NCI-H1092 treated with DMSO at 0.1 percent for 48 hours (cell line): ENCODE data around the gene NTNG1.

Source experiments
- DNase-seq: peaks from one replicate; lab custom pipeline; 2025; lab: John Stamatoyannopoulos, UW

The NTNG1 gene

GRCh38 chr1:107512836-107513235, 372.0 kb downstream of the NTNG1 start:
- no peak for DNase-seq

DNA sequence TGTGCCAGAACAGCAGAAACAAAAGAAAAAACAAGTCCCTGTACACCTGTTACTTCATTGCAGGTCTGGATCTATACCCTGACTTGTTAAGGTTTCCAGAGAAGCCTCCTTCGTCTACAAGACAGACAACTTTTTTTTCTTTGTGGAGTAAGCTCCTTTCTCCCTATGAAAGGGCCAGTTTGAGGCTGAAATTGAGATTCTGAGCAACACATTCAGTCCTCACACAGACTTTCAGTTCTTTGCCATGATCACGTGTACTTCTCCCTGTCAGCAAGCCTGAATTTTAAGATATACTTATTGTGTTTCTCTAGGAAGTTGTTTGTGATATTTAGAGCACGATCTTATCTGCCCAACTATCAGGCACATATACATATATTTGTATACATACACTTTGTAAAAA, 374.0 kb downstream of the NTNG1 start:
- DNase-seq = no peak

GRCh38 chr1:107515702-107516101, 374.9 kb downstream of the NTNG1 start:
- no peak for DNase-seq

GRCh38 chr1:107523061-107523460, 382.2 kb downstream of the NTNG1 start:
- DNase-seq = no peak

GRCh38 chr1:107523736-107524135, 382.9 kb downstream of the NTNG1 start:
- no peak for DNase-seq

DNA sequence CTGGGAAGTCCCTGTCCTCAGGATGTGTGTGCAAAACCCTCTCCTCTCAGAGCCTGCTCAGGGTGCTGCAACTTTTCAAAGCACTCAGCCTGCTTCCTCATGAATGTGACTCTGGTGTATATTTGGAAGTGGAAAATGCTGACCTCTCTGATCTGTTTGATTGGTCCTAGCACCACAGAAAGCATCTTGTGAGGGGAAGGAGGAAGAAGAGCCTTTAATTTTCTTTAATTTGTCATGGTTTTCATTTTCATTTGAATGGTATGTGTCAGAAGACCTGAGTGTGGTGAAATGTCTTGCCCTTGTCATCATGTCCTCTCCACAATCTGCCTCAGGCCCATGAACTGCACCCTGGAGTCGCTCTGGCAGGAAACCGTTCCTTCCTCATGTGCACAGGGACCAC, 383.5 kb downstream of the NTNG1 start:
- DNase-seq = no peak

DNA sequence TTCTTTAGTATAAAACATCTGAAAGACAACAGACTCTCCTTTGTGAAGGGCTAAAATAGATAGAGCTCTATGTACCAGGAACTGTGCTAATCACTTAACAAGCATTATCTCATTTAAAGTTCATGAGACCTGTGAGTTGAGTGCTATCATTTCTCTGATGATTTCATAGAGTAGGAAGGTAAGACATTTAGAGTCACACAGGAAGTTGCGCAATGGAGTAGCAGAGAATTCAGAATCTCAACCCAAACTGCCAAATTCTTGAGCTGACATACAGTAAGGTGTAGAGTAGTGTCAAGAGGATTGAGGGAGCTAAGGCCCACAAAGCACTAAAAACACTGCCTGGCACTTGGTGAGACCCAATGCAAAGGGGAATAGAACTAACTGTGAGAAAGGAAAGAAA, 384.3 kb downstream of the NTNG1 start:
- DNase-seq = no peak

GRCh38 chr1:107525961-107526360, 385.1 kb downstream of the NTNG1 start:
- peak; percentile 72 for DNase-seq

- peak; percentile 71 for DNase-seq
These were observed 385.8 kb downstream of the NTNG1 start for GRCh38 chr1:107526524-107527198.

GRCh38 chr1:107529511-107530149, 388.8 kb downstream of the NTNG1 start:
- DNase-seq = peak; percentile 82

DNA sequence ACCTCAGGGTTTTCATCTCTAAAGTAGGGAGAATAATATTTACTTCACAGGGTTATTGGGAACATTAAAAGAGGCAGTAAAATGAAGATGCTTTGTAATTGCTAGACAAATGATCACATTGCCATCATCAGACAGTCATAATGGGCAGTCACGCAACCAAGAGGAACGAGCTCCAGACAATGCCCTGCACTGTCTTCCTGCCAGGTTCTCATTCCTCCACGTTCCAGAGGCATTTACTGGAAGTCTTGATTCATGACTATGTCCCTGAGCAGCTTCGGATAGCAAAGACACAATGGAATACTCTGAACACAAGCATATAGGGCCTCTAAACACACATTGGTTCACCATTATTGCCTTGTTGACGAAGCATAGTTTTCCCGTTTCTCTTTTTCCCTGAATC, 389.7 kb downstream of the NTNG1 start:
- peak; percentile 20 for DNase-seq

DNA sequence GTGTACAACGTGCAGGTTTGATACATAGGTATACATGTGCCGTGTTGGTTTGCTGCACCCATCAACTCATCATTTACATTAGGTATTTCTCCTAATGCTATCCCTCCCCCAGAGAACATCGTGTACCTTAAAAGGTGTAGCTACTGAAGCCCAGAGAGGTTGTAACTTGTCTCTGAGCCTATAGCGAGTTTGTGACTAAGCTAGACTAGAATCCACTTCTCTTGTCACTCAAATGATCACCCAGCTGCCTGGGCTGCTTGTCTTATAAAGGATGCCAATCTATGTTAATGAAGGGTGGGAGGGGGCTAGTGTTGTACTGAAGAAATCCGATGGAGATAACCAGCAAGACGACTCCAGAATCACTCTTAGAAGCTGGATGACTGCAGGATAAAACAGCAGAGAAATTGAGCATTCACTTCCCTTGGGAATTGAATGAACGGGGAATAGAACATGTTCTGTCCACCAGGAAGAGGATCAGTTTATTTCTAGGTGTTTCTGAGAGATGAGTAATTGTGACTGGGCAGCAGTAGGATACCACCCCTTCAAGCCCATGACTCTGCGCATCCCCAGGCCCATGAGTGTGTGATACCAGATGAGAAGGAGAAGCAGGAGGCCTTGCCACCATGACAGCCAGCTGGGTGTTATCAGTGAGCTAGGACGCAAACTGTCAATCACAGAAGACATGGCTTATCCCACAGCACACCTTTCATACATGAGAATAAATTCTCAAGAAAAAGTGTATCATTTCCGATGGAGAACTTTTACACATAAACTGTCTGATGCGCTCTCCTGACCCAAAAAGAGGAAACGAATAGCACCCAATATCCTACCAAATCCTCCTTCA, 390.4 kb downstream of the NTNG1 start:
- no peak for DNase-seq

- peak; percentile 99 for DNase-seq
These were observed 391.5 kb downstream of the NTNG1 start for GRCh38 chr1:107532318-107532717.
